ENCODE data around the gene ANKRD31. TPM values are rescaled to one million over a fixed set of nuclear protein-coding genes. Genes with fewer than 3 reads are reported as not detected.
"Not testable (repeated sequence)": the region's sequence is repeated elsewhere in the genome, so short reads cannot be mapped to it uniquely, and the experiment has no call there.

ANKRD31 gene
- total RNA-seq, 1 donor from 2014 or later = 0.05 TPM

DNA sequence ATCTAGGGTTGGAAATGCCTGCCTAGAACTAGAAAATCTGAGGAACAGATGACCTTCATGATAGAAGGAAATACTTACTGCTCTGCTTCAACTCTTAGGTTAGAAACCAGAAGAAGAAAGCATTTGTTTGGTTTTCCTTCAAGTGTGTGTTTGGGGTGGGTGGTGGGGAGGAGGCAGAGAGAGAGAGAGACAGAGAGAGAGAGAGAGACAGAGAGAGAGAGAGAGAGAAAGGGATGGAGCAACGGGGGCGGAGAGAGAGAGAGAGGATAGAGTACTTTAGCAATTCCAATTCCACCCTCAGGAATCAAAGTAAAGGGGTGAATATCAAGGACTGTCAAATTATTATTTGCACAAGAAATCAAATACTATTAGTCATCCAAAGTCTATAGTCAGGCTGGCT is 155.2 kb downstream of the ANKRD31 start:
- Mint-ChIP-seq H3K4me3 (ENCODE audit: unreplicated experiment) (no peak overlapping the region), H3K9me3 (ENCODE audit: unreplicated experiment) (no peaks in the 10 kb centered on the region)

GRCh38 chr5:75079346-75079745 is 157.3 kb downstream of the ANKRD31 start:
- H3K4me3 Mint-ChIP-seq (ENCODE audit: unreplicated experiment); H3K36me3 Mint-ChIP-seq (ENCODE audit: low read depth, unreplicated experiment); H3K4me1 Mint-ChIP-seq (ENCODE audit: unreplicated experiment); H3K27ac Mint-ChIP-seq (ENCODE audit: unreplicated experiment); H3K9me3 Mint-ChIP-seq (ENCODE audit: unreplicated experiment); H3K27me3 Mint-ChIP-seq (ENCODE audit: unreplicated experiment); DNase-seq (ENCODE audit: low spot score): not testable (repeated sequence)

More for the DNA sequence above, 155.2 kb downstream of the ANKRD31 start:
- Mint-ChIP-seq H3K27ac (ENCODE audit: unreplicated experiment) (no peak overlapping the region), H3K4me1 (ENCODE audit: unreplicated experiment) (no peaks in the 10 kb centered on the region), H3K36me3 (ENCODE audit: low read depth, unreplicated experiment) (no peaks in the 10 kb centered on the region), H3K27me3 (ENCODE audit: unreplicated experiment) (no peaks in the 10 kb centered on the region)
- DNase-seq (ENCODE audit: low spot score) = no peak
- no peak for TF ChIP-seq CTCF (IDR thresholded peaks at IDR 0.05; ENCODE audit: unreplicated experiment)

DNA sequence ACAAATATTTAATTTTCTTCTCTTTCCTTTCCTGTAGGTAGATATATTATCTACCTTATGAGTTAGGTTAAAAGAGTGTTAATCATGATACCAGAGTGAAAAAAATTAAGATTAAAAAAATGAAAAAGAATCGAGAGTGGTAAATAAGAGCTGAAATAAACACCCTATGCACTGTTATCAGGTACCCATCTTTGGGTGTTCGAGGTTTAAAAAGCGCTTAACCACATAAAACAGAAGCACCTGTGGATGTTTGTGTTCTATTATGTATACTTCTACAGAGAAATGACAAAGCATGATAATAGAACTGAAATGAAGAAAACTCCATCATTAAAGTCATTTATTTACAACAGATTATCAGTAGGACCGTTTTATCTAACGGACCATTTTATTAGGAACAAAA is 158.7 kb downstream of the ANKRD31 start:
- H3K27me3 Mint-ChIP-seq (ENCODE audit: unreplicated experiment) = no peaks in the 10 kb centered on the region

GRCh38 chr5:75072061-75072460 is 164.6 kb downstream of the ANKRD31 start:
- Mint-ChIP-seq H3K27me3 (ENCODE audit: unreplicated experiment) (no peaks in the 10 kb centered on the region), H3K9me3 (ENCODE audit: unreplicated experiment) (no peaks in the 10 kb centered on the region), H3K36me3 (ENCODE audit: low read depth, unreplicated experiment) (no peaks in the 10 kb centered on the region), H3K4me3 (ENCODE audit: unreplicated experiment) (no peak overlapping the region), H3K27ac (ENCODE audit: unreplicated experiment) (no peak overlapping the region), H3K4me1 (ENCODE audit: unreplicated experiment) (no peaks in the 10 kb centered on the region)
- no peak for DNase-seq (ENCODE audit: low spot score)
- TF ChIP-seq CTCF (IDR thresholded peaks at IDR 0.05; ENCODE audit: unreplicated experiment) = no peak

More for the DNA sequence above, 158.7 kb downstream of the ANKRD31 start:
- Mint-ChIP-seq H3K27ac (ENCODE audit: unreplicated experiment) (no peak overlapping the region), H3K4me3 (ENCODE audit: unreplicated experiment) (no peak overlapping the region), H3K9me3 (ENCODE audit: unreplicated experiment) (no peaks in the 10 kb centered on the region), H3K36me3 (ENCODE audit: low read depth, unreplicated experiment) (no peaks in the 10 kb centered on the region), H3K4me1 (ENCODE audit: unreplicated experiment) (no peaks in the 10 kb centered on the region)
- DNase-seq (ENCODE audit: low spot score) = no peak
- no peak for TF ChIP-seq CTCF (IDR thresholded peaks at IDR 0.05; ENCODE audit: unreplicated experiment)

GRCh38 chr5:75071100-75071499 is 165.6 kb downstream of the ANKRD31 start:
- H3K27ac Mint-ChIP-seq (ENCODE audit: unreplicated experiment) = no peak overlapping the region
- no peaks in the 10 kb centered on the region for H3K27me3 Mint-ChIP-seq (ENCODE audit: unreplicated experiment)
- TF ChIP-seq CTCF (IDR thresholded peaks at IDR 0.05; ENCODE audit: unreplicated experiment) = no peak
- no peak overlapping the region for H3K4me3 Mint-ChIP-seq (ENCODE audit: unreplicated experiment)
- no peak for DNase-seq (ENCODE audit: low spot score)
- H3K9me3 Mint-ChIP-seq (ENCODE audit: unreplicated experiment) = no peaks in the 10 kb centered on the region
- no peaks in the 10 kb centered on the region for H3K4me1 Mint-ChIP-seq (ENCODE audit: unreplicated experiment)
- no peaks in the 10 kb centered on the region for H3K36me3 Mint-ChIP-seq (ENCODE audit: low read depth, unreplicated experiment)

DNA sequence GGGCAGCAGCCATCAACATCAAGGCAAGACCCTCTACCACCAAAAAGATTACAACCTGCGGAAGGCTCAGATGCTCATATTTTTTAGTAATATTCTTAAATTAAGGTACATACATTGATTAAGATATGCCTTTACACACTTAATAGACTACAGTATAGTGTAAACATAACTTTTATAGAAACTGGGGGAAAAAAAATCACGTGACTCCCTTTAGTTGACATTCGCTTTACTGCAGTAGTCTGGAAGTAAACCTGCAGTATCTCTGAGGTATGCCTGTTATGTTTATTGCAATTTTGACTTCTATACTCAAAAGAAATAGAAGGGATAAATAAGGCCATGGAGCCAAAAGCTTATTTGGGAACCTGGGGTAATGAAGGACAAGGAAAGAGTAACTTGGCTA is 169.2 kb downstream of the ANKRD31 start:
- H3K9me3 Mint-ChIP-seq (ENCODE audit: unreplicated experiment) = no peaks in the 10 kb centered on the region
- no peak for TF ChIP-seq CTCF (IDR thresholded peaks at IDR 0.05; ENCODE audit: unreplicated experiment)
- no peak overlapping the region for H3K4me3 Mint-ChIP-seq (ENCODE audit: unreplicated experiment)
- no peaks in the 10 kb centered on the region for H3K36me3 Mint-ChIP-seq (ENCODE audit: low read depth, unreplicated experiment)
- H3K27ac Mint-ChIP-seq (ENCODE audit: unreplicated experiment) = no peak overlapping the region
- H3K27me3 Mint-ChIP-seq (ENCODE audit: unreplicated experiment) = no peaks in the 10 kb centered on the region
- H3K4me1 Mint-ChIP-seq (ENCODE audit: unreplicated experiment) = no peaks in the 10 kb centered on the region
- no peak for DNase-seq (ENCODE audit: low spot score)

Data from endothelial cell (in vitro differentiated cells).